ENCODE measurements around the gene FAM53B.

FAM53B gene

DNA sequence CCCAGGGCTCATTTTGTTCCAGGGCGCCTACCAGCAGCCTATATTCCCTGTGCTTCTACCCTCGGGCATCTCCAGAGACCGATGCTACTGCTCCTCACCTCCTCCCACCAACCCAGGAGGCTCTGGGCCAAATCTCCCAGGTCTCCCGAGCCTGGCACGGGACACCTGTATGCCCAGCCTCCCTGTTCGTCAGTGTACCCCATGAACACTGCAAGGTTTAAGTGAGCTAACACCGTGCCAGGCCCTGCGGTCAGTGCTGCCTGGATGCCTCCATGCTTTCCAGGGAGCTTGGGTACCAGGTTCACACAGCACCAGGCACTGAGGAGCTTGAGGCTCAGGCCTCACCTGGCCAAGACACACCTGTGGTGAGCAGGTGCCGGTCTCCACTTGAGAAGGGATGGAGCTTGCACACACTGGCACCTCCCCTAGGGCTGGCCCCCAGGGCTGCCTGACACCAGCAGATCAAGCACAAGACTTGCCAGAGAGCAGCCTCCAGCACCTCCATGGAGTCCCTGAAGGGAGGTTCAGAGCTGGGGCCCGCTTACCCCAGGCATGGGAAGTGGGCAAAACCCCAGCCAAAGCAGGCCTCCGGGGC, 80.3 kb downstream of the FAM53B start:
- TF ChIP-seq, protein P1, sequence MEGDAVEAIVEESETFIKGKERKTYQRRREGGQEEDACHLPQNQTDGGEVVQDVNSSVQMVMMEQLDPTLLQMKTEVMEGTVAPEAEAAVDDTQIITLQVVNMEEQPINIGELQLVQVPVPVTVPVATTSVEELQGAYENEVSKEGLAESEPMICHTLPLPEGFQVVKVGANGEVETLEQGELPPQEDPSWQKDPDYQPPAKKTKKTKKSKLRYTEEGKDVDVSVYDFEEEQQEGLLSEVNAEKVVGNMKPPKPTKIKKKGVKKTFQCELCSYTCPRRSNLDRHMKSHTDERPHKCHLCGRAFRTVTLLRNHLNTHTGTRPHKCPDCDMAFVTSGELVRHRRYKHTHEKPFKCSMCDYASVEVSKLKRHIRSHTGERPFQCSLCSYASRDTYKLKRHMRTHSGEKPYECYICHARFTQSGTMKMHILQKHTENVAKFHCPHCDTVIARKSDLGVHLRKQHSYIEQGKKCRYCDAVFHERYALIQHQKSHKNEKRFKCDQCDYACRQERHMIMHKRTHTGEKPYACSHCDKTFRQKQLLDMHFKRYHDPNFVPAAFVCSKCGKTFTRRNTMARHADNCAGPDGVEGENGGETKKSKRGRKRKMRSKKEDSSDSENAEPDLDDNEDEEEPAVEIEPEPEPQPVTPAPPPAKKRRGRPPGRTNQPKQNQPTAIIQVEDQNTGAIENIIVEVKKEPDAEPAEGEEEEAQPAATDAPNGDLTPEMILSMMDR (IDR thresholded peaks at IDR 0.05; ENCODE audit: control insufficient read depth, extremely low read depth, insufficient read depth): no peak
- no peak for DNase-seq (ENCODE audit: low read depth)
- no peak overlapping the region for H3K4me3 ChIP-seq (ENCODE audit: low read depth, low read length)

DNA sequence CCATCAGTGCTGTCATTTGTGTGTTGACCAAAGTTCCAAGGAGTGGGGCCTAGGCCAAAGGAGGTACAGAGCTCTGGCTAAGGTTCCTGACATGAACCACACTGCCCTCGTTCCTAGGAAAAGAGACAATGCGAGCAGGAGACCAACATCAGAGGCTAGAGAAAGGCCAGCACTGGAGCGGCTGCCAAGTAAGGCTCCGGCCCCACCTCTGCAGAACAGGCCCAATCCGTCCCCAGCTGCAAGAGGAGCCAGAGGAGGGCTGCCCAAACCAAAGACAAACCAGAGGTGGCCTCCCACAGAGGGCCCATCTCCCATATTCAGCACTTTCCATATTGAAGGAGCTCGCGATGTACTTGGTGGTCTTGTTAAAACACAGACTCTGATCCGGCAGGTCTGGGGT, 81.0 kb downstream of the FAM53B start:
- no peak for DNase-seq (ENCODE audit: low read depth)
- TF ChIP-seq, protein P1 (IDR thresholded peaks at IDR 0.05; ENCODE audit: control insufficient read depth, extremely low read depth, insufficient read depth): no peak
- H3K4me3 ChIP-seq (ENCODE audit: low read depth, low read length): no peak overlapping the region

DNA sequence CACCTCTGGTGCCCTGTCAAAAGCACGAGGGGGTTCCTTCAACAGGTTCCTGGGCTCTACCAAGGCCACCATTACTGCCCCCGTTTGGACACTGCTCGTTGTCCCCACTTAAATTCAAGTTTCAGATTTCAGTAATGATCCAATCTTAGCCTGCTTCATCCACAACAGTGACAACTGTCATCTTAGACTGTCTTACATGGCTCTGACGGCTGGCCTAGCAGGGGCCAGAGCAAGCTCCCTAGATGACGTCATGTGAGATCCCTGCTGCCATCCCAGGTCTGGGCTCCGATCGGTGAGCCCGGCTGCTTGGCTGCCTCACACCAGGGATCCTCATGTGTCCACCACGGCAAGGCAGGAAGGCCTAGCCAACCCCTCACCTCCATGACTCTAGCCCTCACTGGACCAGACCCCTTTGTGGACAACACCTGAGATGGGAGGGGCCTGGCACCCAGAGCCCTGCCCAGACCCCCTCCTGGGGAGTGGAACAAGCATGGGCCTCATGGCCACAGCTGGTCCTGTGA, 82.5 kb downstream of the FAM53B start:
- TF ChIP-seq, protein P1 (IDR thresholded peaks at IDR 0.05; ENCODE audit: control insufficient read depth, extremely low read depth, insufficient read depth): no peak
- no peak overlapping the region for H3K4me3 ChIP-seq (ENCODE audit: low read depth, low read length)
- DNase-seq (ENCODE audit: low read depth): no peak

DNA sequence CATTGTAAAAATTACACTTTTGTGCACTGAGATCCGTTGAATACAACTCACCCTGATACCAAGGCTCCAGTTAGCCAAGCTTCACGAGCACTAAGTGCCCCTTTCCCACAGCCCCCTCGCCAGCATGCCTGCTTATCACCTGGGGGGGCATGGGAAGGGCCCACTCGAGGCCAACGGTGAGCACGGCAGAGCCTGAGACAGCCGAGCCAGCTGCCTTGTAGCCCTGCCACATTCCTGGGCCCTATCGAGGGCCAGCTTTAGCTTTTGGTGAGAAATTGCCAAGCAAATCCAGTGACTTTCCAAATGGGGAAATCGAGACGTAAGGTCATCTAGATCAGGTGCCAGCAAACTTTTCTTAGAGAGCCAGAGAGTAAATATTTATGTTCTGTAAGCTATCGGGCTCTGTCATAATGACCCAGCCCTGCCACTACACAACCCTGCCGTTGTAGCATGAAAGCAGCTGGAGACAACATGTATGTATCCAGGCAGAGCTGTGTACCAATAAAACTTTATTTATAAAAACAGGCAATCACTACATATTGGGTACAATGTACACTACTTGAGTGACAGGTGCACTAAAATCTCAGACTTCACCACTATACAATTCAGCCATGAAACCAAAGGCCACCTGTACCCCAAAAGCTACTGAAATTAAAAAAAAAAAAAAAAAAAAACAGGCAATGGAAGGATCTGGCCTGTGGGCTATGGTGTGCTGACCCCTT, 83.6 kb downstream of the FAM53B start:
- TF ChIP-seq, protein P1 (IDR thresholded peaks at IDR 0.05; ENCODE audit: control insufficient read depth, extremely low read depth, insufficient read depth): no peak
- H3K4me3 ChIP-seq (ENCODE audit: low read depth, low read length): no peak overlapping the region
- peak; percentile 75 for DNase-seq (ENCODE audit: low read depth)

DNA sequence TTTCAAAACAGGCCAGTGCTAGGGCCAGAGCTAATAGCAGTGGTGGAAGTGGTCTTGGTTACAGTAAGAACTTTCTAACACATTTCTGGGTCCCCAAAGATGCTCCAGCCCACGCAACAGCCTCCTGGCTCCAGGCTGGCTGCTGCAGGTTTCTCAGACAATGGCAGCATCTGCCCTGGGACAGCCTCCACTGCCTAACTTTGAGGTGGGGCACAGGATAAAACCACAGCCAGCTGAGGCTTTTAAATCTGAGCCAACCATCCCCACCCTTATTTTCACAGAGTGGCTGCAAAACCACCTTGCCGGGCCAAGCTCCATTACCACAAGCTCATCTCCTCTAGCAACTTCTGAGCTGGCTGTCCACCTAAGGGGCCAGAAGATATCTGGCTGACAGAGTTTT, 84.8 kb downstream of the FAM53B start:
- DNase-seq (ENCODE audit: low read depth): no peak
- H3K4me3 ChIP-seq (ENCODE audit: low read depth, low read length): no peak overlapping the region
- TF ChIP-seq, protein P1 (IDR thresholded peaks at IDR 0.05; ENCODE audit: control insufficient read depth, extremely low read depth, insufficient read depth): no peak

DNA sequence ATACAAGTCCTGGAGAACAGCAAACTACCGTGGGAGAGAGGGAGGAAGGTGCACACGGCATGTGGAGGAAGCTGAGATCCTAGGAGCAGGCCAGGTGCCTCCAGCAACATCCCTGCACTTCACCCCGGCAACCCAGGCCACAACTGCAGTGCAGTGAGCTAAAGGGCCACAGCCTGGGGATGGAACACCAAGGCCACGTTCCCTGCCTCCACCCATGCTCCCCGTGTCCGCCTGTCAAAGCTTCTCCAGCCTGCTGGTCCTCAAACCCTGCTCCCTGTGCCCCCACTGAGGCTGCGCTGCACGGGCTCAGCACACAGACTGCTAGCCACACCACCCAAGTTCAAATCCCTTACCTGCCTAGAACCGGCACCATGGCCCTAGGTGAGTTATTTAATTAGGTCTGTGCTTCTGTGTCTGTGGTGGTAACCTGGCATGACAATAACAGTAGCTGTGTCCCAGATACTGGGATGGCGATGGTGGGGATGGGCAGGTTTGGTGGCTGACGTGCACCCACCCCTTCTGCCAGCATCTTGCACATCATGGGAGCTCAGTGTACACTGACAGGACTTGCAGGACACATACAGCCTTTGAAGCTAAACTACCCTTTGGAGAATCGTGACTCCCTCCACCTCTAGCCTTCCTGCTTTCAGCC, 85.5 kb downstream of the FAM53B start:
- TF ChIP-seq, protein P1 (IDR thresholded peaks at IDR 0.05; ENCODE audit: control insufficient read depth, extremely low read depth, insufficient read depth): no peak
- no peak overlapping the region for H3K4me3 ChIP-seq (ENCODE audit: low read depth, low read length)

More for the DNA sequence above, 85.5 kb downstream of the FAM53B start:
- no peak for DNase-seq (ENCODE audit: low read depth)

Measured in LNCaP clone FGC (cell line).